GM18517 (cell line): ENCODE measurements around the gene CCDC194.
"Not testable (repeated sequence)": the region's sequence is repeated elsewhere in the genome, so short reads cannot be mapped to it uniquely, and the experiment has no call there.

ENCODE experiments used
- ATAC-seq: cut with Tn5 transposase; IDR thresholded peaks from one replicate; pipeline ENCODE4 v1.9.1; 2021; ENCODE audit warnings: mild to moderate bottlenecking, moderate library complexity; ENCODE audit not compliant: unreplicated experiment

The CCDC194 gene

DNA sequence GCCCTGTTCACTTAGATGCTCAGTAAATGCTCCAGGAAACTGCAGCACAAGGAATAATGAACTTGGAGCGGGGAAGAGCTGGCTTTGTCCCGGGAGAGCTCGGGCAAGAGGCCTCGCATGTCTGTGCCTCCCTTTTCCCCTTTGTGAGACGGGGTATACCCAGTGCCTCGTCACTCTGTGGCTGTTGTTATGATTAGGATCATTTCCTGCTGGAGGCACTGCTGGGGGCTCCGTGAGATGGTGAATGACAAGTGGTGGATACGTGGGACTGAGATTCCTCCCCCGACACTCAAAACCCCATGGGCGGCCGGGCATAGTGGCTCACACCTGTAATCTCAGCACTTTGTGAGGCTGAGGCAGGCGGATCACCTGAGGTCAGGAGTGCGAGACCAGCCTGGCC is 15.7 kb downstream of the CCDC194 start:
- ATAC-seq: no peak

DNA sequence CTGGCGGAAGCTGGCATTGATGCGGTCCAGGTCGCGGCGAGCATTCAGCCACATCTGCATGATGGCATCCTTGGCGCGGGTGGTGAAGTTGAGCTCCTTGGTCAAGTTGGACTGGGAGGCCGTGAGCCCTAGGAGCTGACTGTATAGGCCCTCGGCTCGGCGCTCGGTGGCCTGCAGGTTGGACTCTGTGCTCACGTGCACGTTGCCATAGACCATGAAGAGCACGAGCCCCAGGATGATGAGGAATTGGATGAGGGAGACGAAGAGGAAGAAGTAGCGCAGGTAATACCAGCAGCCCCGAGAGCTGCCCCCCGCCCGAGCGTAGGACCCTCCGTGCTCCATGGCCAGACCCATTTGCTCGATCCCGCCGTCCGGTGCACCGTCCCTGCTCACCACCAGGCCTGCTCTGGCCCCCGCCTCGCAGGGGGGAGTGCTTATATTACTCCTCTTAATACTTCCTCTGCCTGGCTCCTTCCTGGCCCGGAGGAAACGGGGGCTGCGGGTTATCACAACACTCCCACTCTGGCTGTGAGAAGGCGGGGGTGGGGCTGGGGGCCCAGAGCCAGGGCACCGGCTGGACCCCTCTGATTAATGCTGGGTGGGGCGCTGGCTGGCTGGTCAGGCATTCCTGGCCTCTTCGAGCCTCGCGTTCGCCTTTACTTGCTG is 16.9 kb downstream of the CCDC194 start, which contains the start of gene PLVAP:
TSS of gene PLVAP (minus strand) at position 408 of the 666 bp plus-strand sequence. CDS start at position 354, 54 bp downstream.
- no peak for ATAC-seq

DNA sequence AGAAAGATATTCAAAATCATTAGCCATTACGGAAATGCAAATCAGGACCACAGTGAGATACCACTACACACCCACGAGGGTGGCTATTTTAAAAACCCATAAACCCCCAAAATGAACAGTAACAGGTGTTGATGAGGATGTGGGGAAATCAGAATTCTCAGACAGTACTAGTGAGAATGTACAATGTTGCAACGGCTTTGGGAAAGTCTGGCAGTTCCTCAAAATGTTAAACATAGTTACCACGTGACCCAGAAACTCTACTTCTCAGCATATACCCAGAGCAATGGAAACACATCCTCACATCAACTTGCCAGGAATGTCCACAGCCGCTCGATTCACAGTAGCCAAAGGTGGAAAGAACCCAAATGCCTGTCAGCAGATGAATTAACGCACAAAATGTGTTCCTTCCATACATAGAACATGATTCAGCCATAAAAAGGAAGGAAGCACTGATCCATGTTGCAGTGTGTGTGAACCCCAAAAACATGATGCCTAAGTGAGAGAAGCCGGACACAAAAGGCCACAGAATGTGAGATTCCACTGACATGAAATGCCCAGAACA is 23.9 kb downstream of the CCDC194 start:
- ATAC-seq: peak; percentile 91

DNA sequence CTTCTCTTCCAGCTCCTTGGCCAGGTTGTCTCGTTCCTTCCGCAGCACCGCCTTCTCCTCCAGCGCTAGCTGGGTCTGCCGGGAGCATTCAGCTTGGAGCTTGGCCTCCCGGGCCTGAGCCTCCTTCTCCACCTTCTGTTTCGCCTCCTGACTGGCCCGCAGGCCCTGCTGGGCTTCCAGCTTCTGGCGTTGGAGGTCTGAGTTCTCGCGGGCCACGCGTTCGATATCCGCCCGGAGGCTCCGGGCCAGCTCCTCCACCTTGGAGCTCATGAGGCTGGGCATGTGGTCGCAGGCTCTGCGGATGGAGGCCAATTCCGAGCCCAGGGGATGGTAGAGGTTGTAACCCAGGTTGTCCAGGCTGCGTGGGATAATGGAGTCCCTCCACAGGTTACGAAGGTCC is 28.6 kb downstream of the CCDC194 start:
- no peak for ATAC-seq

DNA sequence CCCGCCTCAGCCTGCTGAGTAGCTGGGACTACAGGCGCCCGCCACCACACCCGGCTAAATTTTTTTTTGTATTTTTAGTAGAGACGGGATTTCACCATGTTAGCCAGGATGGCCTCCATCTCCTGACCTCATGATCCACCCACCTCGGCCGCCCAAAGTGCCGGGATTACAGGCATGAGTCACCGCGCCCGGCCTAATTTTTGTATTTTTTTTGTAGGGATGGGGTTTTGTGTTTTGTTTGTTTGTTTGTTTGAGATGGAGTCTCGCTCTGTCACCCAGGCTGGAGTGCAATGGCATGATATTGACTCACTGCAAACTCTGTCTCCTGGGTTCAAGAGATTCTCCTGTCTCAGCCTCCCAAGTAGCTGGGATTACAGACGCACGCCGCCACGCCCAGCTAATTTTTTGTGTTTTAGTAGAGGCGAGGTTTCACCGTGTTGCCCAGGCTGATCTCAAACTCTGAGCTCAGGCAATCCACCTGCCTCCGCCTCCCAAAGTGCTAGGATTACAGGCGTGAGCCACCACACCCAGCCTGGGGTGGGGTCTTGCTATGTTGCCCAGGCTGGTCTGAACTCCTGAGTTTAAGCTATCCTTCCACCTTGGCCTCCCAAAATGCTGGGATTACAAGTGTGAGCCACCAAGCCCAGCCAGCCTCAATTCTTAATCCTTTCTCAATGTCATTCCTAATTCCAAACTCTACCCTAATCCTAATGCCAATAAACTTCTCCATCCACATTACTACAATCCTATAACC is 30.0 kb downstream of the CCDC194 start:
- ATAC-seq: not testable (repeated sequence)

DNA sequence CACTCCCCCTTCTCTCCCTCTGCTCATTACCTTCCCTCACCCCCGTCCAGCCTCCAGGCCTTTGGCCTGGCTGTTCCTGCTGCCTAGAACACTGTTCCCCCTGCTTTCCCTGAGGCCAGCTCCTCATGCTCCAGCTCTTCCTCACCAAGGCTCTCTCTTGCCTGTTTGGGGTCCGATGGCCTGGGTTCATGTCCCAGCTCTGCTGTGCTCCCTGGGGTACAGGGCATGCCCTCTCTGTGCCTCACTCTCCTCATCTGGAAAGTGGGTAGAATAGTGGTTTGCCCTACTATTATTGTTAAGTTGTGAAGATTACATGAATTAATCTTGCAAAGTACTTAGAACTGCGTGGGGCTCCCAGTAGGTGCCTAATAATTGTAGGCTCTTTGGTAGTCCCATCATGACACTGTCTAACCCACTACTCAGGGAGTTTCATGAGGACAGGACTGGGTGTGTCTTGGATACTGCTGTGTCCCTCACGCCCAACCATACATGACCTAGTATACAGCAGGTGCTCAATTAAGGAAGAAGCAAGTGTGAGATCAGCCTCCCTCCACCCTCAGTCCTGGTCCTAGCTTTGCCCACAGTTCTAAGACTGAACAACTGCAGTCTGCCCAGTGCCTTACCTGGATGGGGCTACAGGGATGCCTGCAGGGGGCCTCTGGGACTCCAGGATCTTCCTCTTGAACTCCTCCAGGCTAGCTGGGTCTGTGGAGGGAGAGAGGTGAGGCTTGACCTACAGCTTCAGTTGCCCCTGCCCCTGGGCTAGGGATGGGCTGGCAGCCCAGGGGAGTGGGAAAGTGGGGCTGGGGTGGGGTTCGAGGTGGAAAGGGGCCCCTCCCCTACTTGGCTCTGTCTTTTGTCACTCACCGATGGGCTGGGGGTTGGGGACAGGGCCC is 33.8 kb downstream of the CCDC194 start:
- no peak for ATAC-seq

DNA sequence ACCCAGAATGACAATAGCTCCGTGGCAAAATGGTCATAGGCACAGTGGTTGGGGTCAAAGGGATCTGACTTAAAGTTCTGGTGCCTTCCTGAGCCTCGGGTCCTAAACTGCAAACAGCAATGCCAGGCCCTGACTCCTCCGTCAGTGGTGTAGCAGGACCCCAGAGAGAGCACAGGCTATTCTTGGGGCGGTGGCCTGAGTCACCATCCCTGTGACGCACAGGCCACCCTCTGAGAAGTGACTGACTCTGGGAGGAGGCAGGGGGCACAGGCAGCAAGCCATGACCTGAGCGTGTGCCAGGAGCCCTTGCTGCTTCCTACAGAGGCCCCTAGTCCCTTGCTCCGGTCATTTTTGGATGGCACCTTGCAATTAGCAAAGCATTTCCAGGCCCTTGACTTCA is 35.6 kb downstream of the CCDC194 start:
- no peak for ATAC-seq

DNA sequence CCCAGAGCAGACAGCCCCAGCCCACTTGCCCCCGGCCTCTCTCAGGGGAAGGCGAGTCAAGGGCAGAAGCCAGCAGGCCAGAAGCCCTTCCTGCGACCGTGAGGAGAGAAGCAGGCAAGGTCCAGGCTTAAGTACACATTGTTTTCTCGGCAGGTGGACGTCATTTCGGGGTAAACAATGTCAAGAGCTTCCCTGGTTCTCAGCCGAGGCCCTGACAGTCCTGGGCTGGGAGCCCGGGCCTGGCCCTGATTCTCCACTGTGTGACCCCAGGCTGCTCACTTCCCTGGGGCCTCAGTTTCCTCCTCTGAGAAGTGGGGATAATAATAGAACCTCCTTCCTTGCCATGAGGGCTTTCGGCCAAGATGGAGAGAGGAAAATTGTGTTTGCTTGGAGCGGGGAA is 36.3 kb downstream of the CCDC194 start:
- ATAC-seq: no peak

DNA sequence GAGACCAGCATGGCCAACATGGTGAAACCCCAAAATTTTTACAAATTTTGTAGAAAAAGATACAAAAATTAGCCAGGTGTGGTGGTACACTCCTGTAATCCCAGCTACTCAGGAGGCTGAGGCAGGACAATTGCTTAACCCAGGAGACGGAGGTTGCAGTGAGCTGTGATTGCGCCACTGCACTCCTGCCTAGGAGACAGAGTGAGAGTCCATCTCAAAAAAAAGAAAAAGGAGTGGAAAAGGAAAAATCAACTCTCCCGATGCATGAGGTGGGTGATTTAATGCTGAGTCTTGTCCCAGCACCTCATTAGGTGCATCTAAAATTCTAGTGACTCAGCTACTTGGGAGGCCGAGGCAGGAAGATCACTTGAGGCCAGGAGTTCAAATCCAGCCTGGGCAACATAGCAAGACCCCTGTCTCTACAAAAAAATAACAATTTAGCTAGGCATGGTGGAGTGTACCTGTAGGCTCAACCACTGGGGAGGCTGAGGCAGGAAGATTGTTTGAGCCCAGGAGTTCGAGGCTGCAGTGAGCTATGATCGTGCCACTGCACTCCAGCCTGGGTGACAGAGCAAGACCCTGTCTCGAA is 36.8 kb downstream of the CCDC194 start:
- no peak for ATAC-seq

DNA sequence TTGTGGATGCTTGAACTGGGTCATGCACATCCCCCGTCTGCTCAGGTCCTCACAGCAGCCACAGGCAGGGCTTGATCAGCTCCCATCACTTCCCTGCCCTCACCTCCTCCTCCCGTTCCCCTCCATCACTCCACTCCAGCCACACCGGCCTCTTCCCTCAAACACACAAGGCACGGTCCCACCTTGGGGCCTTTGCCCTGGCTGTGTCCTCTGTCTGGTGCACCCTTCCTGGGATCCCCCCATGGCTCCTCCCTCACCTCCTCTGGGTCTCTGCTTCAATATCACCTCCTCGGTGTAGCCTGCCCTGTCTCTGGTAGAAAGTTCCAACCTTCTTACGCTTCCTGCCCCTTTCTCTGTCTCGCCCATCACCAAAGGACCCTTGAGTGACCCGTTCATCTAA is 40.6 kb downstream of the CCDC194 start:
- ATAC-seq: no peak

DNA sequence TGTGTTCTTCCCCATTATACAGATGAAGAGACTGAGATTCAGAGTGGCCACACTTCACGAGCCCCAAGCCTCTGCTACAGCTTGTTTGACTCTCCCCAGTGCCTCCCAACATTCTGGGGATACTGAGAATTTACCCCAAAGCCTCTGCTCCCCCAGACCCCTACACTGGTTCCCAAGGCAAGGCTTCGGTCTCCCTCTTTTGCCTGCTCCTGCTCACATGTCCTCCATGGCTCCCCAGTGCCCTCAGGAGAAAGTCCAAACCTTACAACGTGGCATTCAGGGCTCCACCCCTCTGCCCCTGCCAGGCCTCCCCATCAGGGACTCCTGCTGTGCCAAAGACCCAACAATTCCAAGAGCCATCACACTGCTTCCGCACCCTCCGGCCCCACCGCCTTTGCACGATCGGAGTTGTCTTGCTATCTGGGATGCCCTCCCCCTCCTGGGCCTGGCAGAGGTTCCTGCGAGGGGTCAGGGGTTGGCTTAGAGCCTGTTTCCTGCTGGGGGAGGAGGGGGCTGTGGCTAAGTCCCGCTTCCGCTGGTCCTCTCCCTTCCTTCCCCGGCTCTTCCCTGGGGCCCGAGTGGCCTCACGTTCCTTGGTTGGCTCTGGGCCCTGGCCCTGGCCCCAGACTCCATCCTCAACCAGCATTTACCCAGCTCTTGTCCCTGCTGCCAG is 41.3 kb downstream of the CCDC194 start:
- ATAC-seq: no peak

DNA sequence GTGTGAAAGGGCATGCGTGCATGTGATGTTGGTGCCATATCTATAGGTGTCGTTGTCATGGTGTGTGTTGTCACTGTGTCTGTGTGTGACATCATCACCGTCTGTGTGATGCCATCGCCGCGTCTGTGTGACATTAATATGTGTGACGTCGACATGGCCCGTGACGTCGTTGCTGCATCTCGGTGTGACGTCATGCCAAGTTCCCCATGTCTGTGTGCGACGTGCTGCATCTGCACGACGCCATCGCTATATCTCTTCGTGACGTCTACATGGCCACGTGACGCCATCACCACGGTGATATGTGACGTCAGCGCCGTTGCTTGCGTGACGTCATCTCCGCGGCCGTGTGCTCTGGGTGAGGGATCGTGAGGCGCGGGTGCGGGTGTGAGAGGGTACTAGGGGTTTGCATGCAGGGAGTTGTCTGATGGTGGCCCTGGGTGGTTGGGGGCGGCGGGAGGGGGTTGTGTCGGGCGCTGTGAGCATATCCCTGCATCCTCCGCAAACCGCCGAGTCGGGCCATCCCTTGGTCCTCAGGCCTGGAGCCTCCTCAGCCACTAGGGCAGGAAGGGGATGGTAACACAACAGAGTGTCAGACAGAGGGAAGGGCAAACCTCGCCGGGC is 42.1 kb downstream of the CCDC194 start:
- no peak for ATAC-seq

DNA sequence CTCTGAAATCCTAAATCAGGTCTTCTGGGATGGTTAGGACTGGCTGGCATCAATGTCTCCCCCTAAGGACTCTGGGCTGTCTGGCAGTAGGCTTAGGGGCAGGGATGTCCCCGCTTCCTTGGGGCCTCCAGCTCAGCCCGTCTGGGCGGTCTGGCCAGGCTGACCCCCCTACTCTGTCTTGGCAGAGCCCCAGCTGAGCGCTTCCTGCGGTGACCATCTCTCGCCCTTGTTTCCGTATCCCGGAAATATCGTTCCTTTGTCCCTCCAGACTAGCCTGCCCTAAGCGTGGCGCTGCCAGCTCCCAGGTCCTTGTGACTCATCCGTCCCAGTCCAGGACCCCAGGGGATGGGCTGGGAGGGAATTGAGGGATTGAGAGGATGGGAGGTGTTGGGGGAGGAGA is 45.3 kb downstream of the CCDC194 start:
- ATAC-seq: no peak

DNA sequence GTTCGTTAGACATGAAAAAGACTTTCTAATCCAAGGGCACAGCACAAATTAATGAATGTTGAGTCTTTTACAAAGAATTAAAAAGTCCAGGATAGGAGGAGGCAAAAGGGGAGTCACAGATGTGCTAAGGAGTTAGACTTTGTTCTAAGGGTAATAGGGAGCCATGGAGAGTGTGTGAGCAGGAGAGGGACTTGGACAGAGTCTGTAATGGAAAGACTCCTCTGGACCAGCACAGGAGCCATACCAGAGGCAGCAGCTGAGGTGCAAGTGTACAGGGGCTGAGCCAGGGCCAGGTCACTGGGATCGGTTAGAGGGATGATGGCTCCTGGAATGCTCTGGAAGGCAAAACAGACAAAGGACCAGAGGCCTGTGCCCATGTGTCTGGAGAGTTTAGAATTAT is 46.1 kb downstream of the CCDC194 start:
- ATAC-seq: no peak

DNA sequence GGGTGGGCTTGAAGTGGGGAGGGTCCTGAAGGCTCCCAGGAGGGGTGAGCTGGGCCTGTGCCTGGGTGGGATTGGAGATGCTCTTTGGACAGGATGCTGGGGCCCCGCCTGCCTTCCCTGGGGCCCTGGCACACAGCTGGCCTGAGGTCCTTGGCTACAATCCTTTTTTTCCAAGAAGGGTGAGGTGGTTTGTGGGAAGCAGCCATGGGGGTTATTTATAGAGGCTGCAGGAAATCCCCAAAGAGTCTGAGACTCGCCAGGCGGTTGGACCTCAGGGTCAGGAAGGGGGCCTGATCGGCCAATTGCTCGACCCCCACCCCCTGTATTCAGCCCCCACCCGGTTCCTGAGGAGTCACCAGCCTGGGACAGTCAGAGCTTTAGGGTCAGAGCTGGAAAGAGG is 46.6 kb downstream of the CCDC194 start:
- no peak for ATAC-seq

DNA sequence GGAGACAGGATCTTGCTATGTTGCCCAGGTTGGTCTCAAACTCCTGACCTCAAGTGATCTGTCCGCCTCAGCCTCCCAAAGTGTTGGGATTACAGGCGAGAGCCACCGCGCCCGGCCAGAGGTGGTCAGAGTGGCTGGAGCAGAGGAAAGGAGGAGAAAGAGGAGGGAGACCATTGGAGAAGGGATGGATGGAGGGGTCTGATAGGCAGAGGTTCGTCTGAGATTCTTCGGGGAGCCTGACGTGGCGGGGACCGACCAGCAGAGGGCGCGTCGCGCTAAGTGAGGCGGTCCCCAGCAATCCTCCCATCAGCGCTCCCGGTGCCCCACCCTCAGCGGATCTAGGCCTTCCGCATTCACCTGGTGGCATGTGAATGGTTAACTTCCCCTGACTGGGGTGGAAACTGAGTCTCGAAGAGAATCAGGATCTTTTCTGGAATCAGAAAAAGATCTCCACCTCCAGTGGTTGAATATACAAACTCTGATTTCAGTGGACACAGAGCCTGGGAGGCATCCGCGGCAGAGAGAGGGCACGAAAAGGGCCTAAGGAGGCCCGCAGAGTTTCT is 47.8 kb downstream of the CCDC194 start:
- ATAC-seq: no peak

DNA sequence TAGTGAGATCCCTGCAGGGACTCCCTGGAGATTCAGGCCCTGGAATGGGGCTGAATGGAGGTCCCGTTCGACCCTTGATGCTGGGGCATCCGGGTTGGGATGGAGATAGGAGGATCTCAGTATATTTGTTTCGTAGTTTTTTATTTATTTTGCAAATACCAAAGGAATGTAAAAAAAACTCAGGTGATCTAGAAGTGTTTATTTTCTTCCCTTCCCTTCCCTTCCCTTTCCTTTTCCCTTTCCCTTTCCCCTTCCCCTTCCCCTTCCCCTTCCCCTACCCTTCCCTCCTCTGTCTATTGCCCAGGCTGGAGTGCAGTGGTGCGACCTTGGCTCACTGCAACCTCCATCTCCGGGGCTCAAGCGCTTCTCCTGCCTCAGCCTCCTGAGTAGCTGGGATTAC is 52.2 kb downstream of the CCDC194 start:
- ATAC-seq: no peak

DNA sequence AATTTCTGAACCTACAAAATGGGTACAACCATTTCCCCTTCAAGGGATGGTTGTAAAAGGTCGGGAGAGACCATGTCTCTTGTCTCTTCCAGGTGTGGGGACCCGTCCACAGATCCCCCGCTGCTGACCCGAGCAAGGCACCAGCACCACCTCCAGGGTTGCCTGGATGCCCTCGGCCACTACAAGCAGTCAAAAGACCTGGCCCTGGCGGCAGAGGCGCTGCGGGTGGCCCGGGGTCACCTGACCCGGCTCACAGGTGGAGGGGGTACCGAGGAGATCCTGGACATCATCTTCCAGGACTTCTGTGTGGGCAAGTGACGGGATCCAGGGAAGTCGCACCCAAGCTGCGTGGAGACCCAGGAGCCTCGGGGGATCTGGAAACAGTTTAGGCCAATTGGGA is 52.6 kb downstream of the CCDC194 start:
- no peak for ATAC-seq

DNA sequence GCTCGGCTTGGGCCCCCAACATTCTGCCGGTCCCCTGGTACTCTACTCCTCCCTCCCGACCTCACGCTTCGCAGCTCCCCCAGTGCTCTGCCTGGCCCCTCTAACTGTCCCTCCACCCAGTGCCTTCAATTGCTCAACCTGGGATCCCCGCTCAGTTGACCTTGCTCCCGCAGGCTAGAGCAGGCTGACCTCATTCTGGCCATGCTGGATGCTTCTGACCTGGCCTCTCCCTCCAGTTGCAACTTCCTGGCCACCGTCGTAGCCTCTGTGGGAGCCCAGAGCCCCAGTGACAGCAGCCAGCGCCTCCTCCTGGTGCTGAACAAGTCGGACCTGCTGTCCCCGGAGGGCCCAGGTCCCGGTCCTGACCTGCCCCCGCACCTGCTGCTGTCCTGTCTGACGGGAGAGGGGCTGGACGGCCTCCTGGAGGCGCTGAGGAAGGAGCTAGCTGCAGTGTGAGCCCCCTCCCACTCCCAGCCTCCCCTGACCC is 53.1 kb downstream of the CCDC194 start:
- ATAC-seq: no peak
